GM19463 (cell line): ENCODE data around the gene SERPINE2.

Experiments
- ATAC-seq: cut with Tn5 transposase; IDR thresholded peaks from one replicate; pipeline ENCODE4 v1.9.1; 2021; ENCODE audit warnings: mild to moderate bottlenecking, moderate library complexity; ENCODE audit not compliant: unreplicated experiment

SERPINE2 gene

GRCh38 chr2:224039080-224039769 is at the start of gene SERPINE2:
TSS of gene SERPINE2 (minus strand) at chr2:224039286. CDS start at chr2:224001900, 37,386 bp downstream.
- peak; percentile 59 for ATAC-seq

GRCh38 chr2:224086226-224086914 is 47.3 kb upstream of the SERPINE2 start:
- no peak for ATAC-seq

GRCh38 chr2:224085811-224086210 is 46.7 kb upstream of the SERPINE2 start:
- no peak for ATAC-seq

GRCh38 chr2:224085246-224085645 is 46.2 kb upstream of the SERPINE2 start:
- no peak for ATAC-seq

GRCh38 chr2:224084266-224084892 is 45.3 kb upstream of the SERPINE2 start:
- ATAC-seq = no peak

- ATAC-seq = no peak
Observed at GRCh38 chr2:224083638-224084037, 44.6 kb upstream of the SERPINE2 start.

- no peak for ATAC-seq
Observed at GRCh38 chr2:224078656-224079055, 39.6 kb upstream of the SERPINE2 start.

GRCh38 chr2:224077773-224078507 is 38.9 kb upstream of the SERPINE2 start:
- no peak for ATAC-seq

GRCh38 chr2:224075588-224075987 is 36.5 kb upstream of the SERPINE2 start:
- no peak for ATAC-seq

- ATAC-seq = no peak
Observed at GRCh38 chr2:224073676-224074075, 34.6 kb upstream of the SERPINE2 start.

GRCh38 chr2:224072541-224073188 is 33.6 kb upstream of the SERPINE2 start:
- ATAC-seq = no peak

GRCh38 chr2:224069172-224069571 is 30.1 kb upstream of the SERPINE2 start:
- ATAC-seq = no peak

- ATAC-seq = peak; percentile 52
Observed at GRCh38 chr2:224063298-224063648, 24.2 kb upstream of the SERPINE2 start.

GRCh38 chr2:224062481-224063297 is 23.6 kb upstream of the SERPINE2 start:
- peak; percentile 91 for ATAC-seq

- ATAC-seq = no peak
Observed at GRCh38 chr2:224060783-224061482, 21.8 kb upstream of the SERPINE2 start.

GRCh38 chr2:224059178-224059577 is 20.1 kb upstream of the SERPINE2 start:
- ATAC-seq = no peak

GRCh38 chr2:224058048-224058775 is 19.1 kb upstream of the SERPINE2 start:
- no peak for ATAC-seq

GRCh38 chr2:224056889-224057288 is 17.8 kb upstream of the SERPINE2 start:
- no peak for ATAC-seq

- ATAC-seq = no peak
Observed at GRCh38 chr2:224055101-224055500, 16.0 kb upstream of the SERPINE2 start.
